Trophoblast cell (in vitro differentiated cells and primary cell): Measurements from ENCODE around the gene EVI5.

Experiments
- DNase-seq, 2 donors: peaks; one replicate each; pipeline ENCODE4 v3.0.0-alpha.2; 2016
- H2AFZ ChIP-seq: 2 replicates; pipeline ENCODE4 v1.6.1; 2013; ENCODE audit warnings: low read length, moderate library complexity, mild to moderate bottlenecking; ENCODE audit not compliant: insufficient read depth, poor library complexity
- H2AK5ac ChIP-seq: 2 replicates; pipeline ENCODE4 v1.6.1; 2013; ENCODE audit warnings: mild to moderate bottlenecking, low read length
- H2BK120ac ChIP-seq: 2 replicates; pipeline ENCODE4 v1.6.1; 2013; ENCODE audit warnings: low read length, mild to moderate bottlenecking, moderate library complexity; ENCODE audit not compliant: insufficient read depth, poor library complexity
- H2BK12ac ChIP-seq: 2 replicates; pipeline ENCODE4 v1.6.1; 2013; ENCODE audit warnings: mild to moderate bottlenecking, low read length, moderate library complexity
- H2BK5ac ChIP-seq: 2 replicates; pipeline ENCODE4 v1.6.1; 2013; ENCODE audit warnings: low read length, low read depth, moderate library complexity, mild to moderate bottlenecking; ENCODE audit not compliant: poor library complexity
- H3K14ac ChIP-seq: 2 replicates; pipeline ENCODE4 v1.6.1; 2013; ENCODE audit warnings: mild to moderate bottlenecking, low read length
- H3K18ac ChIP-seq: 2 replicates; pipeline ENCODE4 v1.6.1; 2013; ENCODE audit warnings: mild to moderate bottlenecking, low read length
- H3K23ac ChIP-seq: 2 replicates; pipeline ENCODE4 v1.6.1; 2013; ENCODE audit warnings: low read length
- H3K27ac ChIP-seq: 2 replicates; pipeline ENCODE4 v1.5.1; 2013; ENCODE audit warnings: low read depth, mild to moderate bottlenecking, inconsistent platforms, low read length, moderate library complexity
- H3K27me3 ChIP-seq: 2 replicates; pipeline ENCODE4 v1.6.1; 2013; ENCODE audit warnings: inconsistent platforms, mild to moderate bottlenecking, low read length, moderate library complexity; ENCODE audit not compliant: insufficient read depth
- H3K36me3 ChIP-seq, 2 experiments: 1 replicate in 1 of 2; 2 replicates in 1 of 2; pipeline ENCODE4 v1.6.1; 2013; ENCODE audit warnings: low read length in 2 of 2, mild to moderate bottlenecking in 2 of 2, moderate library complexity in 1 of 2; ENCODE audit not compliant: insufficient read depth in 2 of 2, control insufficient read depth in 1 of 2
- H3K4ac ChIP-seq: 2 replicates; pipeline ENCODE4 v1.6.1; 2013; ENCODE audit warnings: low read depth, mild to moderate bottlenecking, low read length, moderate library complexity
- H3K4me1 ChIP-seq, 2 experiments: 1 replicate in 1 of 2; 2 replicates in 1 of 2; pipeline ENCODE4 v1.6.1; 2013; ENCODE audit warnings: low read length in 2 of 2, mild to moderate bottlenecking in 2 of 2, moderate library complexity in 1 of 2; ENCODE audit not compliant: insufficient read depth in 2 of 2, control insufficient read depth in 1 of 2
- H3K4me2 ChIP-seq: 2 replicates; pipeline ENCODE4 v1.6.1; 2013; ENCODE audit warnings: inconsistent platforms, mild to moderate bottlenecking, low read length, moderate library complexity
- H3K4me3 ChIP-seq: 2 replicates; pipeline ENCODE4 v1.5.1; 2013; ENCODE audit warnings: mild to moderate bottlenecking, low read depth, low read length, inconsistent platforms
- H3K79me1 ChIP-seq: one replicate; pipeline ENCODE4 v1.6.1; 2013; ENCODE audit warnings: low read length
- H3K79me2 ChIP-seq: 2 replicates; pipeline ENCODE4 v1.6.1; 2013; ENCODE audit warnings: low read length, mild to moderate bottlenecking; ENCODE audit not compliant: control insufficient read depth, insufficient read depth, poor library complexity
- H3K9ac ChIP-seq: 2 replicates; pipeline ENCODE4 v1.6.1; 2013; ENCODE audit warnings: mild to moderate bottlenecking, low read length
- H3K9me3 ChIP-seq: 2 replicates; pipeline ENCODE4 v1.6.1; 2013; ENCODE audit warnings: low read depth, mild to moderate bottlenecking, control low read depth, inconsistent platforms, low read length; ENCODE audit not compliant: insufficient read depth
- H4K12ac ChIP-seq: 2 replicates; pipeline ENCODE4 v1.6.1; 2013; ENCODE audit warnings: low read depth, mild to moderate bottlenecking, low read length, moderate library complexity
- H4K8ac ChIP-seq: 2 replicates; pipeline ENCODE4 v1.6.1; 2013; ENCODE audit warnings: low read depth, mild to moderate bottlenecking, low read length, moderate library complexity
- H4K91ac ChIP-seq: one replicate; pipeline ENCODE4 v1.6.1; 2013; ENCODE audit warnings: low read depth, mild to moderate bottlenecking, low read length, moderate library complexity
- WGBS: extraction: QIAGEN DNeasy Blood & Tissue Kit; methylation state at CpG from one replicate; pipeline ENCODE4 v1.1.7; 2013; ENCODE audit warnings: missing lambda C conversion rate; ENCODE audit not compliant: insufficient read length, insufficient coverage; ENCODE audit errors: extremely low coverage; 5-methylcytosine and 5-hydroxymethylcytosine counted together

Gene EVI5

GRCh38 chr1:92515796-92516201, 269.1 kb downstream of the EVI5 start:
- no peak overlapping the region for H2BK5ac ChIP-seq

GRCh38 chr1:92511541-92511940, 273.4 kb downstream of the EVI5 start:
- no peaks in the 10 kb centered on the region for H3K79me1 ChIP-seq
- H4K8ac ChIP-seq = no peak overlapping the region
- H3K4me1 ChIP-seq = no peaks in the 10 kb centered on the region
- H3K4me3 ChIP-seq = no peak overlapping the region
- no peak overlapping the region for H4K91ac ChIP-seq
- no peak overlapping the region for H3K27ac ChIP-seq
- no peak overlapping the region for H3K14ac ChIP-seq
- WGBS = no CpG with 5 or more reads among the region's 4 CpGs
- H3K4ac ChIP-seq = no peak overlapping the region
- no peaks in the 10 kb centered on the region for H3K79me2 ChIP-seq
- no peak overlapping the region for H3K23ac ChIP-seq
- H3K36me3 ChIP-seq = peaks cover 0 to 2% of the 10 kb centered on the region in 2 experiments
- H3K27me3 ChIP-seq = no peaks in the 10 kb centered on the region
- H3K9ac ChIP-seq = no peak overlapping the region
- H3K9me3 ChIP-seq = no peaks in the 10 kb centered on the region
- no peak for DNase-seq
- H2AFZ ChIP-seq = no peak overlapping the region
- no peak overlapping the region for H2BK12ac ChIP-seq
- no peak overlapping the region for H4K12ac ChIP-seq
- H3K4me2 ChIP-seq = no peak overlapping the region
- H3K18ac ChIP-seq = no peak overlapping the region
- H2AK5ac ChIP-seq = no peak overlapping the region
- H2BK5ac ChIP-seq = no peak overlapping the region
- H2BK120ac ChIP-seq = no peak overlapping the region

More at GRCh38 chr1:92515796-92516201, 269.1 kb downstream of the EVI5 start:
- Histone ChIP-seq H3K9me3 (no peaks in the 10 kb centered on the region), H3K4me2 (no peak overlapping the region), H4K8ac (no peak overlapping the region), H2BK12ac (no peak overlapping the region), H2AFZ (no peak overlapping the region), H3K79me1 (no peaks in the 10 kb centered on the region), H4K12ac (no peak overlapping the region), H3K4me1 (no peaks in the 10 kb centered on the region), H3K4ac (no peak overlapping the region), H3K18ac (no peak overlapping the region), H3K79me2 (no peaks in the 10 kb centered on the region), H3K4me3 (no peak overlapping the region), H3K27me3 (no peaks in the 10 kb centered on the region), H3K9ac (no peak overlapping the region), H3K23ac (no peak overlapping the region), H3K36me3 (peaks cover 0 to 2% of the 10 kb centered on the region in 2 experiments), H2BK120ac (no peak overlapping the region), H3K27ac (no peak overlapping the region), H2AK5ac (no peak overlapping the region), H4K91ac (no peak overlapping the region), H3K14ac (no peak overlapping the region)
- WGBS = no CpG with 5 or more reads among the region's 3 CpGs
- DNase-seq = no peak

GRCh38 chr1:92509619-92510018, 275.3 kb downstream of the EVI5 start:
- Histone ChIP-seq H4K8ac (no peak overlapping the region), H3K14ac (no peak overlapping the region), H2BK5ac (no peak overlapping the region), H3K36me3 (peaks cover 0 to 2% of the 10 kb centered on the region in 2 experiments), H3K23ac (no peak overlapping the region), H4K91ac (no peak overlapping the region), H2BK120ac (no peak overlapping the region), H3K79me2 (no peaks in the 10 kb centered on the region), H3K18ac (no peak overlapping the region), H2BK12ac (no peak overlapping the region), H3K9me3 (no peaks in the 10 kb centered on the region), H3K4me1 (no peaks in the 10 kb centered on the region), H2AFZ (no peak overlapping the region), H3K9ac (no peak overlapping the region), H3K27me3 (no peaks in the 10 kb centered on the region), H3K4ac (no peak overlapping the region), H2AK5ac (no peak overlapping the region), H3K4me3 (no peak overlapping the region), H3K4me2 (no peak overlapping the region), H4K12ac (no peak overlapping the region), H3K27ac (no peak overlapping the region), H3K79me1 (no peaks in the 10 kb centered on the region)
- DNase-seq = no peak
- WGBS = no CpG with 5 or more reads among the region's 1 CpG

- WGBS = no CpG with 5 or more reads among the region's 6 CpGs
- Histone ChIP-seq H3K4me1 (no peaks in the 10 kb centered on the region), H4K8ac (no peak overlapping the region), H3K27ac (no peak overlapping the region), H3K27me3 (no peaks in the 10 kb centered on the region), H4K91ac (no peak overlapping the region), H3K79me1 (no peaks in the 10 kb centered on the region), H3K18ac (no peak overlapping the region), H3K4ac (no peak overlapping the region), H3K9me3 (no peaks in the 10 kb centered on the region), H2AFZ (no peak overlapping the region), H3K9ac (no peak overlapping the region), H2BK120ac (no peak overlapping the region), H3K4me3 (no peak overlapping the region), H3K23ac (no peak overlapping the region), H2BK12ac (no peak overlapping the region), H4K12ac (no peak overlapping the region), H2BK5ac (no peak overlapping the region), H3K14ac (no peak overlapping the region), H3K4me2 (no peak overlapping the region), H3K36me3 (no peaks in the 10 kb centered on the region), H3K79me2 (no peaks in the 10 kb centered on the region), H2AK5ac (no peak overlapping the region)
- DNase-seq = peak; percentile 65 to 86
These were observed 279.8 kb downstream of the EVI5 start for GRCh38 chr1:92505015-92505692.
